HEK293T (cell line): Measurements from ENCODE around the gene LHX4.

ENCODE experiments used
- CTCF ChIA-PET: fragments of 350-600 bp; formaldehyde crosslinking; extraction: SDS; loops from one replicate; lab custom pipeline; 2021; ENCODE audit warnings: antibody characterized with exemption, inconsistent platforms; lab: Yijun Ruan, JAX
- POLR2A ChIA-PET: fragments of 350-600 bp; formaldehyde crosslinking; extraction: SDS; loops from one replicate; lab custom pipeline; 2020; ENCODE audit warnings: antibody characterized with exemption, inconsistent platforms; lab: Yijun Ruan, JAX
- DNase-seq: peaks from one replicate; pipeline ENCODE4 v3.0.0; 2012; ENCODE audit warnings: mixed read lengths; ENCODE audit errors: extremely low spot score
- ARNT ChIP-seq: fragments of 450-650 bp; IDR thresholded peaks from 2 replicates; pipeline ENCODE4 v1.6.1; 2017; ENCODE audit warnings: mild to moderate bottlenecking
- BHLHE40 ChIP-seq: fragments of 450-650 bp; IDR thresholded peaks from 2 replicates; pipeline ENCODE4 v1.6.1; 2016; ENCODE audit warnings: mild to moderate bottlenecking, moderate library complexity, borderline replicate concordance
- CTBP1 ChIP-seq: fragments of 450-650 bp; IDR thresholded peaks from 2 replicates; pipeline ENCODE4 v1.6.1; 2016; ENCODE audit warnings: borderline replicate concordance
- ELF4 ChIP-seq: fragments of 450-650 bp; IDR thresholded peaks from 2 replicates; pipeline ENCODE4 v1.6.1; 2017; ENCODE audit warnings: antibody characterized with exemption
- FOXA1 ChIP-seq: fragments of 450-650 bp; IDR thresholded peaks from 2 replicates; pipeline ENCODE4 v1.6.1; 2016; ENCODE audit warnings: mild to moderate bottlenecking
- FOXK2 ChIP-seq: fragments of 450-650 bp; IDR thresholded peaks from 2 replicates; pipeline ENCODE4 v1.6.1; 2016; ENCODE audit warnings: mild to moderate bottlenecking
- FOXM1 ChIP-seq: fragments of 450-650 bp; IDR thresholded peaks from 2 replicates; pipeline ENCODE4 v1.6.1; 2017; ENCODE audit warnings: mild to moderate bottlenecking, borderline replicate concordance
- HDGF ChIP-seq: fragments of 450-650 bp; IDR thresholded peaks from 2 replicates; pipeline ENCODE4 v1.6.1; 2017; ENCODE audit warnings: antibody characterized with exemption, borderline replicate concordance
- L3MBTL2 ChIP-seq: fragments of 450-650 bp; conservative IDR thresholded peaks from 2 replicates; pipeline ENCODE4 v1.6.1; 2016; ENCODE audit warnings: mild to moderate bottlenecking
- LEF1 ChIP-seq: fragments of 450-650 bp; IDR thresholded peaks from 2 replicates; pipeline ENCODE4 v1.6.1; 2017; ENCODE audit warnings: mild to moderate bottlenecking, borderline replicate concordance
- NFRKB ChIP-seq: fragments of 450-650 bp; IDR thresholded peaks from 2 replicates; pipeline ENCODE4 v1.6.1; 2016; ENCODE audit warnings: mild to moderate bottlenecking, moderate library complexity
- SP1 ChIP-seq: fragments of 450-650 bp; IDR thresholded peaks from 2 replicates; pipeline ENCODE4 v1.6.1; 2017
- SUZ12 ChIP-seq: fragments of 450-650 bp; IDR thresholded peaks from 2 replicates; pipeline ENCODE4 v1.6.1; 2016; ENCODE audit warnings: mild to moderate bottlenecking
- TARDBP ChIP-seq: fragments of 450-650 bp; IDR thresholded peaks from 2 replicates; pipeline ENCODE4 v1.6.1; 2016
- ZNF384 ChIP-seq: fragments of 450-650 bp; IDR thresholded peaks from 2 replicates; pipeline ENCODE4 v1.6.1; 2016
- TF ChIP-seq, protein P1 (sequence below): fragments of 450-650 bp; IDR thresholded peaks from 2 replicates; pipeline ENCODE4 v1.6.1; 2016

LHX4 gene

DNA sequence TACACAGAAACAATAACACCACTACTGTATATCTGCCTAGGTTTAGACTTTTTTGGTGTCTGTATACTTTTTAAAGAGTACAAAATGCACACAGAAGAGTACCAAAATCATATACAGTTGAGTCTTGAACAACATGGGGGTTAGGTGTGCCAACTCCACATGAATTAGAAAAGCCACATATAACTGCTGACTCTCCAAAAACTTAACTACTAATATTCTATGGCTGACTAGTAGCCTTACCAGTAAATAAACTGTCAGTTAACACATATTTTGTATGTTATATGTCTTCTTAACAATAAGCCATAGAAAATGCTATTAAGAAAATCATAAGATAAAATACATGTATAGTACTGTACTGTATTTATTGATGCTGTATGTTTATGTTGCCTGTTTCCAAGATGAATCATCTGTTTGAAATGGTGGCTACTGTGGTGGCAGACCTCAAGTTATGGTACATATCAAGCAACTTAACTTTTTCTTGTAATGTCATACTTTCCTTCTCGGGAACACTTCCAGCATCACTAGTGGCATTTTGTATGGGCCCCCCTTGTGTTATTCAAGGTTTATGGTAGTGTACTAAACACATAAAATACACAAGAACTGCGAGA lies 71.2 kb downstream of the LHX4 start:
- no peak for TF ChIP-seq TARDBP
- TF ChIP-seq BHLHE40, result no peak
- no peak for TF ChIP-seq FOXK2
- TF ChIP-seq LEF1, result no peak
- no peak for TF ChIP-seq SUZ12
- no peak for TF ChIP-seq CTBP1
- no peak for TF ChIP-seq ELF4
- TF ChIP-seq FOXM1, result no peak
- TF ChIP-seq, protein P1, sequence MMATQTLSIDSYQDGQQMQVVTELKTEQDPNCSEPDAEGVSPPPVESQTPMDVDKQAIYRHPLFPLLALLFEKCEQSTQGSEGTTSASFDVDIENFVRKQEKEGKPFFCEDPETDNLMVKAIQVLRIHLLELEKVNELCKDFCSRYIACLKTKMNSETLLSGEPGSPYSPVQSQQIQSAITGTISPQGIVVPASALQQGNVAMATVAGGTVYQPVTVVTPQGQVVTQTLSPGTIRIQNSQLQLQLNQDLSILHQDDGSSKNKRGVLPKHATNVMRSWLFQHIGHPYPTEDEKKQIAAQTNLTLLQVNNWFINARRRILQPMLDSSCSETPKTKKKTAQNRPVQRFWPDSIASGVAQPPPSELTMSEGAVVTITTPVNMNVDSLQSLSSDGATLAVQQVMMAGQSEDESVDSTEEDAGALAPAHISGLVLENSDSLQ, result no peak
- no peak for TF ChIP-seq SP1
- CTCF ChIA-PET, result no interaction called here
- POLR2A ChIA-PET, result no interaction called here
- no peak for DNase-seq

DNA sequence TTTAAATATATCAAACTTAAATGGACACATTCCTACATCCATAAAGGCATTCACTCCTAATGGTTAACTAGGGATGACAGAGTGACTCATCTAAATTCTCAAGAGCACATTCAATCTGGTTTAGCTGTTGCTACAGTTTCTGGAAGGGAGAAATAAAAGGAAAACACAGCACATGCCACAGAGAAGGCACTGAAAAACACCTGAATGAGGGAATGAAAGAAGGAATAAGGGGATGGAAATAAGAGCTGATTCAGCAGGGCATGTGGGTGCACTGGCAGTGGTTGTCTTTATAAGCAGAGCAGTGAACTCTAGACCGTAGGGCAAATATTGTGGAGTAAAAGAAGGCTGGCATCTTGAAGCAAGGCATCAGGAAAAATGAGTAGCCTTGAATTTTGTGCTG lies 79.3 kb downstream of the LHX4 start:
- DNase-seq, result no peak
- ChIA-PET POLR2A (no interaction called here), CTCF (interaction anchor here (0.9 kb wide), 1 partner anchor 12 kb away, joined by 3 read pairs; no protein-coding TSS in a partner anchor)
- TF ChIP-seq SUZ12 (no peak), CTBP1 (no peak), FOXM1 (no peak), SP1 (no peak), L3MBTL2 (no peak), TARDBP (no peak), FOXA1 (no peak)
- TF ChIP-seq, protein P1, result no peak

DNA sequence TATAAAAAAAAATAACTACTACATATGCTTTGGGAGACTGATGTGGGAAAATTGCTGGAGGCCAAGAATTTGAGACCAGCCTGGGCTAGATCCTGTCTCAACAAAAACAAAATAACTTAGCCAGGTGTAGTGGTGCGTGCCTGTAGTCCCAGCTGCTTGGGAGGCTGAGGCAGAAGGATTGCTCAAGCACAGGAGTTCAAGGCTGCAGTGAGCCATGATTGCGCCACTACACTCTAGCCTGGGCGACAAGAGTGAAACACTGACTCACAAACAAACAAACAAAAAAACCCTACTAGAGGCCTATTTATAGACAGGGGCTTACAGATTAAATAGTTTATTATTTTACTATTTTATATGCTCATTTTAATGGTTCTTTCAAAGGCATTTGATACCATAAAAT lies 80.0 kb downstream of the LHX4 start:
- ChIA-PET POLR2A (no interaction called here), CTCF (interaction anchor here (0.9 kb wide), 1 partner anchor 13 kb away, joined by 3 read pairs; no protein-coding TSS in a partner anchor)
- TF ChIP-seq FOXK2, result no peak
- DNase-seq, result no peak

DNA sequence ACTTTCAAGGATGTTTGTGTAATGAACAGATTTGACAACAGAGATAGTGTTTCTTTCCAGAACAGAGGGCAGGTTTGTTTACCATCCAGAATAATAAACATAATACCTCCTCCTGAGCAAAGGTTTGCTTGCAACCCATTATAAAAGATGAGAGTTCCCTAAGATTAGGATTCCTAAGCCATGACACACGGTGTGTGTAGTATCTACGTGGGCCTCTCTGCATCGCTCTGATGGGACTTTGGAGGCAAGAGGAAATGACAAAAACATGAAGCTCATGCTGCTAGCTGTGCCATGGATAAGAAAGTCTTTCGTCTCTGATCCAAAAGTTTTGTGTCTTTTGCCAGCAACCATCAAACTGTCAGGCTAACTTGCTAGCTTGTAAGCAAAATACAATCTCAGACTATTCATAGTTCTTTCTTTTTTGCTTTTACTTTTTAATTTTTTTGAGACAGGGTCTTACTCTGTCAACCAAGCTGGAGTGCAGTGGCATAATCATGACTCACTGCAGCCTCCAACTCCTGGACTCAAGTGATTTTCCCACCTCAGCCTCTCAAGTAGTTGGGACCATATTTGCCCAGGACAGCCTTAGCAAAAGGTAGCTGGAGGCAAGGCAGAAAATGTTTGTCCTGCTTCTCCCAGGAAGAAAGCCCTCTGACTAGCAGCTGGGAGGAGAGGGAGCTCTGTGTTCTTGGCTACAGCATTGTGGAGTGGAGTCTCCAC lies 81.1 kb downstream of the LHX4 start:
- TF ChIP-seq ELF4, result no peak
- TF ChIP-seq BHLHE40, result no peak
- no peak for TF ChIP-seq ZNF384
- TF ChIP-seq FOXK2, result no peak
- TF ChIP-seq NFRKB, result no peak
- no peak for TF ChIP-seq SUZ12
- no peak for TF ChIP-seq FOXM1
- TF ChIP-seq, protein P1, result no peak
- no peak for TF ChIP-seq LEF1
- TF ChIP-seq HDGF, result no peak
- no peak for TF ChIP-seq FOXA1
- no peak for TF ChIP-seq SP1
- no peak for TF ChIP-seq CTBP1
- TF ChIP-seq TARDBP, result no peak
- ChIA-PET POLR2A (no interaction called here), CTCF (interaction anchor here (0.7 to 0.8 kb wide), 2 partner anchors 49 to 784 kb away, joined by 3 to 5 read pairs; no protein-coding TSS in a partner anchor)
- DNase-seq, result no peak

DNA sequence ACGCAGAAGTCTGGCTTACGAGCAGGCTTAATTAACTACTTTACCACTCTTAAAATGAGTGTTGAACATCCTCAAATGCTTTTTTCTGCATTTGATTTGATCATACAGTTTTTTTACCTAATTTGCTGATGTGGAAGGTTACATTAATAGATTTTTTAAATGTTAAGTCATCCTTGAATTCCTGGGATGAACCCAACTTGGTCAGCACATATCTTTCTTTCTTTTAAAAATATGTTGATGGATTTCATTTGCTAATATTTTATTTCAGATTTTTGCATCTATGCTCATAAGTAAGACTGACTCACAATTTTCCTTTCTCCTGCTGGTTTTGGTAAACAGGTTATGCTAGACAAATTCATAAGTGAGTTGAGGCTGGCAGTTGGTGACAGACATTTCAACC lies 82.9 kb downstream of the LHX4 start:
- POLR2A ChIA-PET, result no interaction called here
- DNase-seq, result no peak
- TF ChIP-seq NFRKB (no peak), ELF4 (no peak), TARDBP (no peak), HDGF (no peak), FOXK2 (no peak), FOXM1 (no peak), L3MBTL2 (no peak), SUZ12 (no peak), SP1 (no peak), BHLHE40 (no peak), LEF1 (no peak), ZNF384 (no peak), CTBP1 (no peak), ARNT (no peak), FOXA1 (no peak)
- TF ChIP-seq, protein P1, result no peak
- CTCF ChIA-PET, result no interaction called here

DNA sequence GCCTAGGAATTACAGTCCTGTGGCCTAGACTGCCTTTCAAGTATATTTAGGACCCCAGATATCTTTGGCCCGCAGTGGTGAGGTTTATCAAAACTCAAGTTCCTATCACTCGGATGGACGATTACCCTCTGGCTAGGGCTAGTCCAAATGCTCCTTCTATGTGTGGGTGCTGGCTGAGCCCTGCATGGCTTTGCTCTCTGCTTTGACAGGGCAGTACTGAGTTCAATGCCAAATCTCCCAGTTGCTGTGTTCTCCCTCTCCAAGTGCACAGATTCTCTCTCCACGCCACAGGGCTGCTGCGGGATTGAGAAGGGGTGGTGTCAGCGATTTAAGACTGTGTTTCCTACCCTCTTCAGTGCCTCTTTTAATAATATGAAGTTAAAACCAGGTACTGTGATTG lies 97.0 kb downstream of the LHX4 start:
- TF ChIP-seq LEF1 (no peak), CTBP1 (no peak), BHLHE40 (no peak), ZNF384 (no peak), HDGF (no peak), NFRKB (no peak), FOXA1 (no peak), ARNT (no peak), ELF4 (no peak), SP1 (no peak)
- POLR2A ChIA-PET, result no interaction called here
- CTCF ChIA-PET, result no interaction called here
- no peak for DNase-seq
